ENCODE data around the gene NR4A1.

NR4A1 gene

DNA sequence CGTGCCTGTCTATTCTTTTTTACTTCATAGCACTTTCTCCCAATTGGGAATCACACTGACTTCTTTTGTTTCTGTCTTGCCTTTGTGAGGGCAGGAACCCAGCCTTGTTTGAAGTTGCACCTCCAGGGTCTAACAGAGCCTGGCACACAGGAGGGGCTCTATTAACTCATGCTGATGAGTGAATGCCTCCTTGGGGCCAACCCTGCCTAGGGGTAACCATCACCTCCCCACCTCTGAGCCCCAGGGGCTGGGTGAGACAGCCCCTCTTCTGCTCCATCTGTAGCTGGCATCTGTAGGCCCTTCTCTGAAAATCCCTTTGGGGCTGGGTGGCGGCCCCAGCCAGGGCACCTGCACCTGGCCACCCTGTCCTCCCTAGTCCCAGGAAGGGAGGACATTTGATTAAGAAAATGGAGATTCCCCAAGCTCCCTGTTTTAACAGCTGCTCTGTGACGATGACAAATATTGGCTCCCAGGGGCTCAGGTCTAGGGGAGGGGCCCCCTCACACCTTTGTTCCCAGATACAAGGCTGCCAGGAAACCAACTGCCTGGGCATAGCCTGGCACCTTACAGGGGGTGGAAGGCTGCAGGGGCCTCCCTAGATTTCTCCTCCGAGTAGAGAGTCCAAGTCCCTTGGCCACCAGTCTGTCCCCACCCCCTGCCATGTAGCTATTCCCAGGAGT is 32.7 kb upstream of the NR4A1 start:
- DNase-seq = no peak

- no peak for DNase-seq
Measured at GRCh38 chr12:52019113-52019770, 32.0 kb upstream of the NR4A1 start.

DNA sequence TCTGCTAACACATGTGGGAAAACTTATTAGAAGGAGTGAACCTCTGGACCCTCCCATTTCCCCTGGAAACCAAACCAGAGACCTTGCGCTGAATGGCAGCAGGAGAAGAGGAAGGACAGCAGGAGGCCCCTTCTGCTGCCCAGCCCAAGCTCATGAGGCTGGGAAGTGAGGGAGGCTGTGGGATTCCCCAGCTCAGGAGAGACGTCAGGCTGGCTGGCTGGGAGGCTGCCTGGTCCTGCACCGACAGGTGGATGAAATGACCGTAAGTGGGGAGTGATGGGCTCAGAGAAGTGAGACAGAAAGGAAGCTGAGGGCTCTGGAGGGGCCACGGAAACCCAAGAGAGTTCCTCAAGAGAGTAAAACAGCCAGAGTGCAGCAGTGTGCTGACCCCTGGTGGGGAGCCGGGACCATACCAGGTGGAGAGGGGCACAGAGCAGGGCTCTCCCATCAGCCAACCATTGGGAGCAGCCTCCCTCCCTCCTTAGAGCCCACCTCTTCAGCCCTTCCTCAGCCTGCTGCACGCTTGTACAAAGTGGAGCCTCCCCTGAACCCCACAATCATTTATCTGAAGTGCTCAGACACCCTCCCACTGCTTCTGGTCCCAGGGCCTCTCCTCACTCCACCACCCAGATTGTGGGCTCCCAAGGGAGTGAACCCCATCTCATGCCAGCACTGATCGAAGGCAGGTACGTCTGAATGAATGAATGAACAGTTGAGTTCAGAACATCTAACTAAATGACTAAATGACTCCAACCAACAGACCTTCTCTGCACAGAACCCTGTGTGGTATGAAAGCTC is 30.5 kb upstream of the NR4A1 start:
- peak; percentile 85 for DNase-seq

DNA sequence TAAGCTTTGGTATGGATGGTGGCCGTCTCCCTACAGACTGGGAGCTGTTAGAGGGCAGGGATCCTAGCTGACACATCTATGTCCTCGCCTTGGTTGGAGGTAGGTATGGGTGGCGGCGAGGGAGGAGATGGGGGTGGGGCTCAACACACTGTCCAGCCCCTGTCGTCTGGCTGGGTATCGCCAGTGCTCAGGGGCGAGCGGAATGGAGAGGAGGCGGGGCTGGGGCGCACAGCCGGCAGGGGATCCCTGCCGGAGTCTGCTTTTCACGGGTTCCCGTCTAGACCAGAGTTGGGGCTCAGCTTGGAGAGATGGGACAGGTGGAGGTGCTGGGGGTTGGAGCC is 28.4 kb upstream of the NR4A1 start:
- no peak for DNase-seq

DNA sequence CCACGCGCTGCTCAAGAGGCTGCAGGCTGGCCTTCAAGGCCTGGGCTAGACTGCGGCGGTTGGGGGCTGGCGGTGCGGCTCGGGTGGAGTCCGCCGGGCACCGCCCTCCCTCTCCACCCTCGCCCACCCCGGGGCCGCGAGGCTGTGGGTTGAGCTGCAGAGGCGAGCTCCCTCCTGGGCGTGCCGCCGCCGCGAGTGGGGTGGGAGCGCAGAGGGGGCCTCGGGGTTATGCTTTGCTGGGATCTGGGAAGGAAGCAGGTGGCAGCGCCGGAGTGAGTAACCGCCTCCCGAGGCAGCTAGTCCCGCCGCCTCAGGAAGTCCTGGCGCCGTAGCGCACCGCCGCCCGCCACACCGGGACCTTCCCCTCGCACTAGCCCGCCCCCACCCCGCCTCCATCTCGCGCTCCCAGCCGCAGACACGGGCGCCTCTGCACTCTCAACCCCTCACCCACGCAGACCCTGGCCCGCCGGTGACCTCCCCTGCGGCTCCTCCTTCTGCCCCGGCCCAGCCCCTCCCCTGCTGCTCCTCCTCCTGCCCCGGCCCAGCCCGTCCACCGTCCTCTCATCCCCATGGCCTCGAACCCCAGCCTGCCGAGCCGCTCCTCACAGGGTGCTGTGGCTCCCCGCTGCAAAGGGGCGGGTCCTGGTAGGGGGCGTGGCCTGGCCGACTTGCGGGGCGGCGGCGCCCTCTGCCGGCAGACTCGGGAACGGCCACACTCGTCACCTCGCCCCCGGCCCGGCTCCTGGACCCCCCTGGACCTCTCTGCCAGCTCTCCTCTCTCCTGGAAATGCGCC is 27.9 kb upstream of the NR4A1 start:
- DNase-seq = peak; percentile 96

DNA sequence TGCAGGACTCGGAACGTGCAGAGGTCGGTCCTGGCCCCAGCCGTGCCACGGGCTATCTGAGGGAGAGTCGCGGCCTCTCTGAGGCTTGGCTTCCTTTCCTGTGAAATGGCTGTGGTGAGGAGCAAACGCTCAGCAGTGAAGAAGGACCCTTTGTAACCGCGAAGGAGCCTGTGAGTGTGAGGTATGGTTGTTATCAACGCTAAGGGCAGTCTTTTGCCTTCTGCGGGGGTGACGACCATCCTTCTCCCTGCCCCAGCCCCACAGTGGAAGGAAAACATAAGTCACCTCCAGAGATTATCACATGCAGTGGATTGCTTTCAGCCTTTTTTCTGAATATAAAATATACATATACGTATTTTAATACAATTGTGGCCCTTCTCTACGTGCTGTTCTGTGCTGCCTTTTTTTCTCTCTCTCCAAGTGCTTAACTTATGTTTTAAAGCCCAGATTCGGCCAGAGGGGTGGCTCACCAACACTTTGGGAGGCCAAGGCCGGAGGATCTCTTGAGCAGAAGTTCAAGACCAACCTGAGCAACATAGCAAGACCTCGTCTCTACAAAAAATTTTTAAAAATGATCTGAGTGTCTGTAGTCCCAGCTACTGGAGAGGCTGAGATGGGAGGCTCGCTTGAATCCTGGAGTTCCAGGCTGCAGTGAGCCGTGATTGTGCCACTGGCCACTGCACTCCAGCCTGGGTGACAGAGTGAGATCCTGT is 27.1 kb upstream of the NR4A1 start:
- DNase-seq = no peak

- peak; percentile 80 for DNase-seq
Measured at GRCh38 chr12:52024845-52025230, 26.4 kb upstream of the NR4A1 start.

- no peak for DNase-seq
Measured at GRCh38 chr12:52026263-52026662, 25.0 kb upstream of the NR4A1 start.

DNA sequence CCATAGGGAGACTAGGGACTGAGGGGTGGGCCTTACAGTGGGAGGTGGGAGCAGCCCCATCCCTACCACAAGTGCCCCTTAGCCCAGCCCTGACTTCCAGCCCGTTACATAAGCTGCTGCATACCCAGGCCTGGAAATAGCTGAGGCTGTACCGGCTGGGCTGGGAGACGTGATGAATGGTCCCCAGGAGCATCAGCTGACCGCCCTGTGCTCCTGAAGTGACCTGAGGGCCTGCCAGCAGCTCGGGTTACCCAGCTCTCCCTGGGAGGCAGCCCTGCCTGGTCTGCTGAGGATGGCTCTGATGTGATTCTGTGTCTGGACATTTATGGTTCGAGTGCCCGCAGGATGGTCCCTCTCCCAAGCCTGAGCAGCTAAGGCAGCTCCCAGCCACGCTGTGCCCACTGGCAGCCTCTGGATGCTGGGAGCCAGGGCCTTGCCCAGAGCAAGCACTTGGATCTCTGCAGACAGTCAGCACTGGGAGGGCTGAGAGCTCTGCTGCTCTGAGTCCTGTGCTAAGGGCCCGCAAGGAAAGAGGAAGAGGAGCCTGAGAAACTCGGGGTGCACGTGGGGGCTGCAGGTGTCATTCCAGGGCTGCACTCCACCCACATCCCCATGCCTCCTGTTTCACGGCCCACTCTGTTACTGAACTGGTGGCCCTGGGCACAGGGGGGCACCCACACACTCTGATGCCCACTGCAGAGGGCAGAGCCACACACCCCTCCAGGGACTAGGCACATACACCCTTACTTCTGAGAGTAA is 24.0 kb upstream of the NR4A1 start:
- DNase-seq = no peak

DNA sequence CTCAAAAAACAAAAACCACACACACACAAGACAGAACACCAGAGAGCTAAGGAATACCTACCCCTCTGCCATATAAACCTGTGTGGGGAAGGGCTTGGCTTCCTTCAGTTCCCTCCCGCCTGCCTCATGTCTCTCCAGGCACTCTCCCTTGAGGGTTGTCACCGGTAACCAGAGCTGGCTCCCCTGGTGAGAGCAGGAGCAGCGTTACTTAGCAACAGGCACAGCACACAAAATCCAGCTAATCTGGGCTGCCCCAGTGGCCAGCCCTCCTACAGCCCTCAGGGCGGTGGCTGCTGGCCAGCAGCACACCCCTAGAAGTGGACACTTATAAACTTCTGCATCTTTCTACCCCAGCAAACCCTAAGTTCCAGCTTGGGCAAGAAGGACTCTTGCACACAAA is 21.6 kb upstream of the NR4A1 start:
- no peak for DNase-seq

DNA sequence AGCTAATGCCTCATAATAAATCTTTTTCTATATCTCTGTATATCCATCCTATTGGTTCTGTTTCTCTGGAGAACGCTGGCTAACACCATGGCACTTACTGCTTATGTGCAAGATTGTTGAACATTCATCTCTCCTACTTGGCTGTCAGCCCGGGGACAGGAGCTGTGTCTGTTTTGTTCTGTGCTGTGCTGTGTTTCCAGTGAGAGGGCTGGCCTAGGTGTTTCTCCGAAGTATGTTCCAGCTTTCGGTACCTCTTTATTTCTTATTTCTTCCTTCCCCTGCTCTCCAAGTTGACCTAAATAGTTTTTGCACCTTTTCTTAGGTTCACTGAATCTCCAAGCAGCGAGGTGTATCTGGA is 18.8 kb upstream of the NR4A1 start:
- no peak for DNase-seq

DNA sequence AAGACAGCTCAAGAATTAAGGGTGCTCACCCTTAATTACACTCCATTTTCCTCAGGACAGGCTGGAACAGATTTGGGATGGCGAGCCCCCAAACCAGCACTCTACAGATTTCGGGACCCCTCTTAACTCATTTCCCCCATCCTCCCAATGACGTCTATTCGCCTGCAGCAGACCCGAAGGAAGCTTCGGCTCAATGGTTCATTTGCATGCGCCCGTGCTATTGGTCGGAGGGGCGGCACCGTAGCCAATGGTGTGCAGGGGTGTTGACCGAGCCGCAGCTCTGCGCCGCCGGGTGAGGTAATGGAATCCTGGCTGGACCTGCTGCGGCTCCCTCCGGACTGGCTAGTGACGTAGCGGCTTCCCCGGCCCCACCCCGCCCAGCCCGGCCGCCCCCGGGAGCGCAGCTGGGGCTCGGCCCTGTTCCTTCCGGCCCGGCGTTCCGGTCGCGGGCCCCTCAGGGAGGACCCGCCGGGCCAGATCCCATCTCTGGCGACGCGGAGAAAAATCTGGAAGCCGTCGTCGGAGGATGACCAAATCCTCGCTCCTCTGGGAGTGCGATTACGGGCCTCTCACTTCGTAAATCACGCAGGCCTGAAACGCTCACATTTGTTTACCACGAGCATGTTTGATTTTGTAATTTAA is 18.3 kb upstream of the NR4A1 start:
- peak; percentile 96 for DNase-seq

GRCh38 chr12:52033446-52034140 is 17.6 kb upstream of the NR4A1 start:
- no peak for DNase-seq

- DNase-seq = no peak
Measured at GRCh38 chr12:52035190-52035589, 16.1 kb upstream of the NR4A1 start.

GRCh38 chr12:52035926-52036325 is 15.3 kb upstream of the NR4A1 start:
- DNase-seq = no peak

DNA sequence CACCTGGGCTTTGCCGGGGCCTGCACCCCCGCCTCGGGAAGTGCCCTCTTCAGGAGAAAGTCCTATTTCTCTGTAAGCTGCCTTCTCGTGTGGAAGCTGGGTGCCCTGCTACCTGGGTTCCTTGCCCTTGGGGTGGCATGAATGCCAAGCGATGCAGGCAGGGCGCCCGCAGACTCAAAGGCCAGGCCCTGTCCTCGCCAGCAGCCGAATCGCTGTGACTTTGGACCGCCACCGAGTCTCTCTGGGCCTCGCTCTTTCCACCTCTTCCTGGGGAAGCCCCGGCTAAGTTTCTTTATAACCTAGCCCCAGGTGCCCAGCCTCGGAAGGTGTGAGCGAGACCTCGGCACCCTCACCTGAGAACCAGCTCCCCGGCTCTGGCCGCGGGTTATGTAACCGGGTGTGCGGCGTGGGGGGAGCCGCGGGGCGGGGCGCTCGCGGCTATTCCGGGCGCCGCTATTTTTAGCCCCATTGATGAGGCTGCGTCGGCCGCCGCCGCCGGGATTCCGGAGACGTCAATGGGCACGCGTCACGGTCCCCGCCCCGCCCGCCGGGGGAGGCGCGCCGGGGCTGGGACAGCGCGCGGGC is 14.6 kb upstream of the NR4A1 start:
- DNase-seq = peak; percentile 95

- peak; percentile 73 for DNase-seq
Measured at GRCh38 chr12:52037248-52037861, 13.9 kb upstream of the NR4A1 start.

DNA sequence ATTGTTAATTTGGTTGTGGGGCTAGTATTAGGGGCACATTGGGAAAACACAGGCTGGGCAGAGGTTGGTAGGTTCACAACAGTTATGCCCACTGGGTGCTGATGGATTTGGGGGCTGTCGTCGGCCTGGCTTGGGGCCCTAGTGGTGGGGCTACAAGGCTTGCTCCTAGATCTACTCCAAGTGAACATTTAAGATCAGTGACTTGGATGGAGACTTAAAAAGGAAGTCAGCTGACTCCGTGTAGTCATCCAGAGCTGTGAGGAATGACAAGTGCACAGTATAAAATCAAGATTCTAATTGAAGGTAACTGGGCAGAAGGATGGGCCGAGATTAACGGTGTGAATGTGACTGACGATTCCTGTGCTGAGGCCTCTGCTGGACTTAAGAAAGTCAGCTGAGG is 12.8 kb upstream of the NR4A1 start:
- no peak for DNase-seq

- DNase-seq = no peak
Measured at GRCh38 chr12:52041035-52041434, 10.2 kb upstream of the NR4A1 start.

- peak; percentile 76 for DNase-seq
Measured at GRCh38 chr12:52041695-52042123, 9.5 kb upstream of the NR4A1 start.
